ENCODE data around the gene COPS7A.
"Not testable (repeated sequence)": the region's sequence is repeated elsewhere in the genome, so short reads cannot be mapped to it uniquely, and the experiment has no call there.

The COPS7A gene

DNA sequence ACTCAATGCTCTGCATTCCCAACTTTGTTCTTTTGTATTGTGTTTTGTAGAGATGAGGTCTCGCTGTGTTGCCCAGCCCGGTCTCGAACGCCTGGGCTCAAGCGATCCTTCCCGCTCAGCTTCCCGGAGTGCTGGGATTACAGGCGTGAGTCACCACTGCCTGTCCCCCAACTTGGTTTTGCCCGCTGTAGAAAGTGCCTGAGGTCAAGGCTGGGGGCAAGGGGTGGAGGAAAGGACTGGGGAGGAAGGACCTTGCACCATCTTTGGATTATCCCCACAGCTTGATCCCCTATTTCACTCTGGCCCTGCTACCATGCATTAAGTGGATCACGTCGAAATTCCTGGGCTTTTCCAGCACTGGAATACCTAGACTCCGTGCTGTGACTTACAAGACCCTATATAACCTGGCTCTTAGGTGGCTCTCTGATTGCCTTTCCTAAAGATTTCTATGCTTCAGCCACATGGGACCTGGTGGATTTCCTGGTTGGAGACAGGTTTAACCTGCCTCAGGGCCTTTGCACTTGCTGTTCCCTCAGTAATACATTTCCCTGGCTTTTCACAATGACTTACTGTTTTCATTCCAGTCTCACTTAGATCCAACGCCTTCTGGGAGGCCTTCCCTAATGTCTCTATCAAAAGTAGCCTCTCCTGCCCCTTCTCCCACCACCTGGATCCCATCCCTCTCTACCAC, 22.6 kb upstream of the COPS7A start:
- no peak for DNase-seq (ENCODE audit: low spot score)

- DNase-seq (ENCODE audit: low spot score) = peak; percentile 69
These were observed 20.2 kb upstream of the COPS7A start for GRCh38 chr12:6703631-6704030.

GRCh38 chr12:6708351-6708750, 15.5 kb upstream of the COPS7A start:
- not testable (repeated sequence) for DNase-seq (ENCODE audit: low spot score)

GRCh38 chr12:6708960-6709394, 14.9 kb upstream of the COPS7A start:
- no peak for DNase-seq (ENCODE audit: low spot score)

DNA sequence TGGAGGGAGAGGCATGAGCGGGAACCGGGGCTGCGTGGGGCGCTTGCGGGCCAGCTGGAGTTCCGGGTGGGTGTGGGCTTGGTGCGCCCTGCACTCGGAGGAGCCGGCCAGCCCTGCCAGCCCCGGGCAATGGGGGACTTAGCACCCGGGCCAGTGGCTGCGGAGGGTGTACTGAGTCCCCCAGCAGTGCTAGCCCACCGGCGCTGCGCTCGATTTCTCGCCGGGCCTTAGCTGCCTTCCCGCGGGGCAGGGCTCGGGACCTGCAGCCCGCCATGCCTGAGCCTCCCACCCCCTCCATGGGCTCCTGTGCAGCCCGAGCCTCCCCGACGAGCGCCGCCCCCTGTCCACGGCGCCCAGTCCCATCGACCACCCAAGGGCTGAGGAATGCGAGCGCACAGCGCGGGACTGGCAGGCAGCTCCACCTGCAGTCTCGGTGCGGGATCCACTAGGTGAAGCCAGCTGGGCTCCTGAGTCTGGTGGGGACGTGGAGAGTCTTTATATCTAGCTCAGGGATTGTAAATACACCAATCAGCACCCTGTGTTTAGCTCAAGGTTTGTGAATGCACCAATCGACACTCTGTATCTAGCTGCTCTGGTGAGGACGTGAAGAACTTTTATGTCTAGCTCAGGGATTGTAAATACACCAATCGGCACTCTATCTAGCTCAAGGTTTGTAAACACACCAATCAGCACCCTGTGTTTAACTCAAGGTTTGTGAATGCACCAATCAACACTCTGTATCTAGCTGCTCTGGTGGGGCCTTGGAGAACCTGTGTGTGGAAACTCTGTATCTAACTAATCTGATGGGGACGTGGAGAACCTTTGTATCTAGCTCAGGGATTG, 7.6 kb upstream of the COPS7A start:
- DNase-seq (ENCODE audit: low spot score) = not testable (repeated sequence)

- DNase-seq (ENCODE audit: low spot score) = no peak
These were observed 6.9 kb upstream of the COPS7A start for GRCh38 chr12:6716874-6717437.

DNA sequence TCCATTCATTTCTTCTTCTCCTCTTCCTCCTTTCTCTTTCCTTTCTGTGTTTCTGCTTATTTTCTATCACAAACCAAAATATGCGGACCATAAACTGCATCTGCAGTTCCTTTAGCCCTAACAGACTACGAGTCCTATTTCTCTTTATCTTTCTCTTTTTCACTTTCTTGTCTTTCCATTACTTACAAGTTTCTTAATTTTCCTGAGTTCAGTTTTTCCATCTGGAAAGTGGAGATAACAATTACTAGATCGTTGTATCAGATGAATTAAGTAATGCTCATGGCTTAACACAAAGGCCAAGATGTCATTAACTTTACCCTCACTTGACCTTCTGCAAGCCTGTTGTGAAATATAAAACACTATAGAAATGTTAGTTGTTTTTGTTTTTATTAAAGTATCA, 983 bp upstream of the COPS7A start:
- no peak for DNase-seq (ENCODE audit: low spot score)

DNA sequence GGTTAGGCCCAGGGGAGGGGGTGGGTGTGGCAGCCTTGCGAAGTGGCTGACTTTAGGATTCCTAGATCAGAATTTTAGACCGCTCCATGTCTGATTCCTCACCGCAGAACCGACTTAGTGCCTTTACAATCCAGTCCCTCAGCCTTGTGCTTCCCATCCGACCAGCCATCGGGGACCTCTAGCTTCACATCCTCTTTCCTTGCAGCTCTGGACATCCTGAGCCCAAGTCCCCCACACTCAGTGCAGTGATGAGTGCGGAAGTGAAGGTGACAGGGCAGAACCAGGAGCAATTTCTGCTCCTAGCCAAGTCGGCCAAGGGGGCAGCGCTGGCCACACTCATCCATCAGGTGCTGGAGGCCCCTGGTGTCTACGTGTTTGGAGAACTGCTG, 557 bp downstream of the COPS7A start:
- DNase-seq (ENCODE audit: low spot score) = no peak

DNA sequence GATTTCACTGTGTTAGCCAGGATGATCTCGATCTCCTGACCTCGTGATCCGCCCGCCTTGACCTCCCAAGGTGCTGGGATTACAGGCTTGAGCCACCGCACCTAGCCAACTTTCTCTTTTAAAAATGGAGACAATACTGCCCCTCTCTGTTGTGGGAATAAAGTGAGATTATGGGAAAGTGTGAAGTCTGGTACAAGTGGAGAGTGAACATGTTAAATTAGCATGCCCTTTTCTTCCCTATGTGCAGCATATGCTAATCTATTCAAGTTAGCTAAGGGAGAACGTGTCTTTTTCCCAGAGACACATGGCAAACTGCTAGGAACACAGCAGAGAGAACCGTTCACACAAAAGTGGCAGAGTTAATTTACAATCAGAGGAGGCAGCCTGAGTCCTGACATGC, 1.5 kb downstream of the COPS7A start:
- DNase-seq (ENCODE audit: low spot score) = no peak

DNA sequence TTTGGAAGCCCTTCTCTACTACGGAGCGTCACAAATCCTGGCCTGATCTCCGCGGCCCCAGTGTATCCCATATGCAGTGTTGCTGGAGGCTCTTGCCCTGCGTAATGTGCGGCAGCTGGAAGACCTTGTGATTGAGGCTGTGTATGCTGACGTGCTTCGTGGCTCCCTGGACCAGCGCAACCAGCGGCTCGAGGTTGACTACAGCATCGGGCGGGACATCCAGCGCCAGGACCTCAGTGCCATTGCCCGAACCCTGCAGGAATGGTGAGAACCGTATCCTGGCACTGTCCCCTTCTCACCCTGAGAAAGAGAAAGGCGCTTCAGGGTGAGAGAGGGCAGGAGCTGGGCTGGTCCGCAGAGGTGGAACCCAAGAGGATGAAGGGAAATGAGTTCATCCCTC, 5.3 kb downstream of the COPS7A start:
- no peak for DNase-seq (ENCODE audit: low spot score)

GRCh38 chr12:6730169-6730568, 6.3 kb downstream of the COPS7A start:
- no peak for DNase-seq (ENCODE audit: low spot score)

DNA sequence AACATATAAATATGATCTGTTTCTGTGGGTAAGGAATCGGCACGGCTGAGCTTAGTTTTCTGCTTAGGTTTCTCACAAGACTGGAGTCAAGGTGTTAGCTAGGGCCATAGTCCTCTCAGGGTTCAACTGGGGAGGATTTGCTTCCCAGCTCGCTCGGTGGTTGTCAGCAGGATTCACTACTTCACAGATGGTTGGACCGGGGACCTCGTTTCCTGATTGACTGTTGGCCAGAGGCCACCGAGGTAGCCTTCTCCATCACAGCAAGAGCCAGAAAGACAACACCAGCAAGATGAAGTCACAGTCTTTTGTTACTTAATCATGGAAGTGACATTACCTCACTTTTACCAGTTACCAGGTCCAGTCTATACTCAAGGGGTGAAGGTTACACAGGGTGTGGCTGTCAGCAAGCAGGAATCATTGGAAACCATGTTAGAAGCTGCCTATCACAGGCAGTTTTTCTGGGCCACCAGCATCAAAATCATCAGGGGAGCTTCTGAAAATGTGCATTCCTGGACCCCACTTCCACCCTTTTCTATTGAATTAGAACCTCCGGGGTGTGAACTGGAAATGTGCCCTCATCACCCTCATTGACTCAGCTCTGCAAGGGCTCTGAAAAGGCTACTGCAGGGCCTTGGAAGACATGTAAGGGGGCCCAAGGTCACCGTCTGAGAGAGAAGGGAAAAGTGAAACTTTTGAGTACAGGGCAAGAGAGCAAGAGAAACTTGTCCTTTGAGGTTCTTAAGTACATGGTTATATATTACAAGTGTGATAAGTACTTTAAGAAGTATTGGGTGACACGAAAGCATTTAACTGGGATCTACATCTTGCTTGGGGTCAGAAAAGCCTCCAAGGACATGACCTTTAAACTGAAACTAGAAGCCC, 10.9 kb downstream of the COPS7A start:
- DNase-seq (ENCODE audit: low spot score) = no peak

DNA sequence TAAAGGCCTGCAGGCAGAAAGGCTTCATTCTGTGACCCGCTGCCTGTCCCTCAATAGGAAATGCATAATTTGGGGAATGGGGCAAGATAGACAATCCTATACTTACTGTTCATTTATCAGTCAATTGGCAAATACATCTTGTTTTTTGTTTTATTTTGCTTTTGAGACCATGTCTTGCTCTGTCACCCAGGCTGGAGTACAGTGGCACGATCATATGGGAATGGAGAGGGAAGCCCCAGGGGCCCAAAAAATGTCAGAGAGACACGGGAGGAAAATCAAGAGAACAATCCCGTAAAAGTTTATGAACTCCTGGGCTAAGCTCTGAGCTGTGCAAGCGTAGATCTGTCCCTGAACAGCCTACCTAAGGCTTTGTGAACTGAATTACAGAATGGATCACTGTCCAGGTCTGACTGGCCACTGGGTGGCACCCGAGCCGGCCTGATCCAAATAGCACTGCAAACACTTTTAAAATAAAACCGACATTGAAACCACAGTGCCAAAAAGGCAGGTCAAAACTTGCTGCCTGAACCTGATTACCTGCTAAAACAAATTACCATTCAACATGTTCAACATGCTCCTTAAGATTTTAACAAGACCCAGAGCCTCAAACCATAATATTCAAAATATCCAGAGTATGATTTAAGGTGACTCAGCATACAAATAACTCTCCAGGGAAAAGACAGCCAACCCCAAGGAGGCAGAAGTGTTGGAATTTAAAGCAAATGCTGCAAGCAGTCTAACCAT, 11.8 kb downstream of the COPS7A start:
- peak; percentile 26 for DNase-seq (ENCODE audit: low spot score)

DNA sequence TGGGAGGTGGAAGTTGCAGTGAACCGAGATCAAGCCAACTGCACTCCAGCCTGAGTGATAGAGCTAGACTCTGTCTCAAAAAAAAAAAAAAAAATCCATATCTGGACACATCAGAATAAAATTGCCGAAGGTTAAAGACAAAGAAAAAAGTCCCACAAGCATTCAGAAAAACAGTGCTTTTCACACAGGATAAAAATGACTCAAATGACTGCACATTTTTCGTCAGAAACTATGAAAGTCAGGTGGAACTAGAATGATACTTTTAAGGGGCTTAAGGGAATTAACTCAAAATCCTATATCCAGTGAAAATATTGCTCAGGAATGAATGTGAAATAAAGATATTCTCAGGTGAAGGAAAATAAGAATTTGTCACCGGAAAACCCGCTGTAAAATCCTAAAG, 12.9 kb downstream of the COPS7A start:
- DNase-seq (ENCODE audit: low spot score) = no peak

DNA sequence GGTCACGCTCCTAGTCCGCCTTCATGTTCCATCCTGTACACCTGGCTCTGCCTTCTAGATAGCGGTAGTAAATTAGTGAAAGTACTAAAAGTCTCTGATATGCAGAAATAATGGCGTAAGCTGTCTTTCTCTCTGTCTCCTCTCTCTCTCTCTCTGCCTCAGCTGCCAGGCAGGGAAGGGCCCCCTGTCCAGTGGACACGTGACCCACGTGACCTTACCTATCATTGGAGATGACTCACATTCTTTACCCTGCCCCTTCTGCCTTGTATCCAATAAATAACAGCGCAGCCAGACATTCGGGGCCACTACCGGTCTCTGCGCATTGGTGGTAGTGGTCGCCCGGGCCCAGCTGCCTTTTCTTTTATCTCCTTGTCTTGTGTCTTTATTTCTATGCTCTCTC, 18.2 kb downstream of the COPS7A start:
- DNase-seq (ENCODE audit: low spot score) = not testable (repeated sequence)

- DNase-seq (ENCODE audit: low spot score) = no peak
These were observed 19.0 kb downstream of the COPS7A start for GRCh38 chr12:6742834-6743233.

GRCh38 chr12:6743300-6743699, 19.5 kb downstream of the COPS7A start:
- not testable (repeated sequence) for DNase-seq (ENCODE audit: low spot score)

DNA sequence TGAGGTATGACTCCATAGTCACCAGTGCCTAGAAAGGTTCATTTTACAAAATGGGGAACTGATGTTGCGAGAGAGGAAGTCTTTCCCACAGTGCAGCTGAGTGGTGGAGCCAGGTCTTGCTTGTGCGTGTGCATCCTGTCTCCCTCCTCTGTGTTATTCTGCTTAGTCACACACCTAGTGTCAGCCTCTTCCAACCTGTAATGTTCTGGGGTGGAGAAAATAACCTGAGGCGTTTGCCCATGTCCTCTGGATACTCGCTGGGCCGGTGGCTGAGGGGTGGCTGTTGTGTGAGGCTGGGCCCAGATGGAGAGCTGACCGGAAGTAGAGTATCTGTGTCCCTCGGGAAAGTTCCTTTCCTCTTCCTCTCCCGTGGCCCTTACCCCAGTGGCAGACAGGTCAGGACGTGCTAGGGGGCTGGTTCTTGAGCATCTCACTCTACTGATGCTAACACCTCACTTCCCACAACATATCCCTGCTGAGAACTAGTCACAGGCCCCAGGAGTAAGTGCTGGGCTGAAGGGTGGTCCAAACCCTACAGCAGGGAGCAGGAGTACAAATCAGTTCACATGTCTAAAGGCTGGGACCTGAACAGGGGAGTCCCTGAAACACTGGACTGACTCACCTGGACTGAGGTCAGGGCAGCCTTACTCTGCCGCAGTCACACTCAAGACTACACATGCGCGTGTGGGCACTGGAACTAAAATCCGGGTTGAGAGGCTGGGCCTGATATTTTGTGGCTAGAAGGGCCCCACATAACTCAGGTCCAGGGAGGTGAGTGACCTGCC, 22.1 kb downstream of the COPS7A start:
- DNase-seq (ENCODE audit: low spot score) = peak; percentile 27

- no peak for DNase-seq (ENCODE audit: low spot score)
These were observed 23.4 kb downstream of the COPS7A start for GRCh38 chr12:6747216-6747615.

- DNase-seq (ENCODE audit: low spot score) = no peak
These were observed 24.9 kb downstream of the COPS7A start for GRCh38 chr12:6748761-6749160.

DNA sequence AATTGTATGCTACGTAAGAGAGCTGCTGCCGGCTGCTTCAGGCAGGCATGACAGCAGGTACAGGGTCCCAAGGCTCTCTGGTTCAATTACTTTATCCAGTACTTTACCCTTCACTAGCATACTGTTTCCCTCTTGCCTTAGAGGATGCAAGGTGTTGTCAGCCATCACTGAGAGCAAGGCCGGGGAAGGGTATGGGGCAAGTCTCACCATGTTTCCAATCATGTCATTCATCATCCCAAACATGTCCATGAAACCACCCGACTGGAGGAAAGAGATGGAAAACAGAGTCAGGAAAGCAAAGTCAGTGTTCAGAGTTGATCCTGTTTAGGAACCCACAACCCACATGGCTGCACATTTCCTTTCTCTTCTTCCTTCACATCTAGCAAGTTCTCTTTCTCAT, 26.7 kb downstream of the COPS7A start:
- no peak for DNase-seq (ENCODE audit: low spot score)

All from kidney capillary endothelial cell (primary cell).